Fibroblast of skin of right biceps (primary cell): Measurements from ENCODE around the gene NELL1.
"Not testable (repeated sequence)": the region's sequence is repeated elsewhere in the genome, so short reads cannot be mapped to it uniquely, and the experiment has no call there.

Experiments
- DNase-seq: peaks from one replicate; pipeline ENCODE4 v3.0.0-alpha.2; 2013

The NELL1 gene

GRCh38 chr11:21121991-21122390, 452.6 kb downstream of the NELL1 start:
- no peak for DNase-seq

DNA sequence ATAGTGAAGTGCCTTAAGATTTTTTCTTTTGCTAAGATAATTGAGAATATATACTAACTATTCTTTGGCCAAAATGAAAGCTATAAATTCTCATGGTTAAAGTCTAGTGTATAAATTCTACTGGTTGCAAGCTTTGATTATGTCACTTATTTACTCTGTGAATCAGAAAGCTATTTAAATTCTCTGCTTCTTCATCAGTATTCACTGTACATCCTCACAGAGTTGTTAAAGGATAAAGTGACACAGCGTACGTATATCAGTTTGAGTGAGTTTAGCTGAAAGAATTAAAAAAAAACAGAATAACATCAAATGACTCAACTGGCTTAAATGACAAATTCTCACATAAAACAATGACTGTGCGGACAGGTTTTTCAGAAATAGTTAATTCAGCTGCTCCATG, 453.1 kb downstream of the NELL1 start:
- no peak for DNase-seq

DNA sequence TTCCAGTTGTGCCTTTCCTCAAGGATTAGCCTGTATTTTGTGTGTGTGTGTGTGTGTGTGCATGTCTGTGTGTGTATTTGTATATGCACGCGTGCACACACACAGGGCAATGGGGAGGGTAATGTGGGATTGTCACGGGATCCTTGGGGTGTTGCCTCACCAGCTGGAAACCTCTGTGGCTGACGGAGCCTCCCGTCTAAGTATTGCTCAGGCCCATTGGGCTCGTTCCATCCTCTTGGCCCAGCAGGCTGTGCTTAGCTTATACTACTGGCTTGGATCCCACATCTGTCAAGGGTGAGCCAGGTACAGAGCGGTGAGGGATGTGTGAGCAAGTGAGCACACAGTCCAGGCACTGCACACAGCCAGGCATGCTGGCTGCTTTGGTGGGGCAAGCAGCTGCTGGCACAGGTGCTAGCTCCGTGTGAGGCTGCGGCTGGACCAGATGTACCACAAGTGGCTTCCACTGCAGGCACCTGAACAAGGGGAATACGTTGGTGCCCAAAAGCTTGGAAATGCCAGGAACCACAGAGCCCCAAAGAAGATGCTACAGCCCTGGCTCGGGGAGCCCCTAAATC, 462.8 kb downstream of the NELL1 start:
- no peak for DNase-seq

- DNase-seq, result no peak
Observed at GRCh38 chr11:21133244-21133643, 463.9 kb downstream of the NELL1 start.

GRCh38 chr11:21133722-21134121, 464.3 kb downstream of the NELL1 start:
- DNase-seq, result no peak

- DNase-seq, result no peak
Observed at GRCh38 chr11:21137803-21138202, 468.4 kb downstream of the NELL1 start.

- DNase-seq, result not testable (repeated sequence)
Observed at GRCh38 chr11:21141557-21141956, 472.2 kb downstream of the NELL1 start.

DNA sequence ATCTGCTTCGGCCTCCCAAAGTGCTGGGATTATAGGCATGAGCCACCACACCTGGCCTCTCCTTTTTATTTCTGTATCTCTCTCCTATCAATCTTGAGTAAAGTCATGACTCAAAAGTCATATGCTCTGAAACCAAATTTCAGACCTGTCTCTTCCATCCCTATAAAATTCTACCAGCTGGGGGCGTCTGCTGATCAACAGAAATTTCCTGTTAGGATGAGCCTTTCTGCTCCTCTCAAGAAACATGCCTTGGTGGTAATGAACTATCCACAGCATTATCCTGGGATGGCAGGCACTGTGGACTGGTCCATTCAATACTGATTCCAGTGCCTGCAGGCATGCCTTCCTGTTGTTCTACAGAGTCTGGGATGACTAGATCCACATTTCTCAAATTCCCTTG, 472.6 kb downstream of the NELL1 start:
- no peak for DNase-seq

GRCh38 chr11:21144531-21144930, 475.1 kb downstream of the NELL1 start:
- DNase-seq, result no peak

GRCh38 chr11:21148376-21148775, 479.0 kb downstream of the NELL1 start:
- no peak for DNase-seq

- DNase-seq, result no peak
Observed at GRCh38 chr11:21160140-21160539, 490.8 kb downstream of the NELL1 start.

- no peak for DNase-seq
Observed at GRCh38 chr11:21169639-21170038, 500.3 kb downstream of the NELL1 start.

GRCh38 chr11:21173476-21173875, 504.1 kb downstream of the NELL1 start:
- DNase-seq, result no peak

- no peak for DNase-seq
Observed at GRCh38 chr11:21174781-21175180, 505.4 kb downstream of the NELL1 start.

DNA sequence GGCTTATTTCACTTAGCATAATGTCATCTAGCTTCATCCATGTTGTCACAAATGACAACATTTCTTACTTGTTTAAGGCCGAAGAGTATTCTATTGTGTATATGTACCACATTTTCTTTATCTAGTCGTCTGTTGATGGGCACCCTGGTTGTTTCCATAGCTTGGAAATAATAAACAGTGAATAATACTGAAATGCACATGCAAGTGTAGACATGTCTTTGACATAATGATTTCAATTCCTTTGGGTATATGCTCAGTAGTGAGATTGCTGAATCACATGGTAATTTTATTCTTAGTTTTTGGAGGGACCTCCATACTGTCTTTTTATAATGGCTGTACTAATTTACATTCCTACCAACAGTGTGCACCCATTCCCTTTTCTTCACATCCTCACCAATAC, 508.0 kb downstream of the NELL1 start:
- no peak for DNase-seq

DNA sequence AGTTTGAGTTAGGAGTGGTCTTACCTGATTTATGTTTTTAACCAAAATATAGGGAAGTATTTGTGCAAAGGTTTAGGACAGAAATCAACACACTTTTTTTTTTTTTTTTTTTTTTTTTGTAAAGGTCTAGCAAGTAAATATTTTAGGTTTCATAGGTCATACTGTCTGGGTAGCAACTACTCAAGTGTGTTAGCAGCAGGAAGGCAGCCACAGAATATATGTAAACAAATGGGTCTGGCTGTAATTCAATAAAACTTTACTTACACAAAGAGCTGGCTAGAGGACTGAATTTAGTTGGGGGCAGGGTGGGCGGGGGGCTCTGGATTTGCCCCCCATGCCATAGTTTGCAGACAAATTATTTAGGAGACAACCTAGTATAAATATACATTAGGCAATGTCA, 510.4 kb downstream of the NELL1 start:
- no peak for DNase-seq

DNA sequence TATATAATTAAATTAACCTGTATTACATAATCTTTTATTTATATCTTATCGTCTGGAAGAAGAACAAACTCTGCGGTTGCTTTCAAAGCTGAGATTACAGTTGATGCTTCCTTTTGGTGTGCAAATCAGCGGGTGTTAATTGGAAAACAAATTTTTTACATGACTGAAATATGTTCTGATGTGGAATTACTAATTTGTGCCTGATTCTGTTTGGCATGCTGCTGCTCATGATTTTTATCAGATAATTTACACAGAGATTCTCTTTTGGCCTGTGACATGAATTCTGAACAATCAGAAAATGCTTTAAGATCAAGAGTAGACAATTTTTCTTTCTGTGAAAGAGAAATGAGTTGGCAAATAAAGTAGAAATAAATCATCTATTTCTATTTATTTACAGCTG, 510.8 kb downstream of the NELL1 start:
- no peak for DNase-seq

DNA sequence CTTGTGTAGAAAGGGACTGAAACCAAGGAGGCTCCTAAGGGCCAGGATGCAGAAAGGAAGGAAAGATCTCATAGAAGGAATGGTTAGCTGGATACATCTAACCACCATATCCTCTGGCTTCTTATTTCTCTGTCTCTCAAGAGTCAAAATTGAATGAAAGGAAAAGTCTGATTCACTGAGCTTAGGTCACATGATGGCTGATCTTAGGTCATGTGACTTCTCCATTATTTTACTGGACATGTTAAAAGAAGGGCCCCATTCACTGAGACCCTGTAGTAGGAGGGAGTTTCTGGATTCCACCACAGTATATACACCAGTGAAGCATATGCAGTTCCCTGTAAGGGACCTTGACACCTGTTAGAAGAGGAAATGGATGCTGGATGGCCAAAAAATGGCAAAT, 516.6 kb downstream of the NELL1 start:
- no peak for DNase-seq

- DNase-seq, result no peak
Observed at GRCh38 chr11:21190181-21190580, 520.8 kb downstream of the NELL1 start.

- no peak for DNase-seq
Observed at GRCh38 chr11:21195995-21196394, 526.6 kb downstream of the NELL1 start.

- DNase-seq, result no peak
Observed at GRCh38 chr11:21198498-21198897, 529.1 kb downstream of the NELL1 start.

GRCh38 chr11:21205205-21205604, 535.8 kb downstream of the NELL1 start:
- DNase-seq, result no peak

DNA sequence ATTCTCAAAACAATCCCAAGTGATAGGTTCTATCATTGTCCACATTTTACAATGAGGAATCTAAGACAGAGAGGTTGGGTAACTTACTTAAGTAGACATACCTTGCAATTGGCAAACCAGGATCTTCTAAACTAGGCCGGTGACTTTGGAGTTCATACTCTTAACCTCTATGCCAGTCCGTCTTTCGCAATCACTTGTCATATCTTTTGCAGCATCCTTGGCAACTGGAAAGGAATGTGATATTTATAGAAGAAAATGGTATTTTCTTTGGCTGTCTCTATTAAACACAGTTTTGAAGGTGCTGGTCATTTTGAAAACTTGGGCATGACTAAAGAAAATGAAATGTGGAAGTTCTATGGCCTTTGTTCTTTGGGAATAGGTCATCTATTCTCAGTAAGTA, 556.5 kb downstream of the NELL1 start:
- no peak for DNase-seq

DNA sequence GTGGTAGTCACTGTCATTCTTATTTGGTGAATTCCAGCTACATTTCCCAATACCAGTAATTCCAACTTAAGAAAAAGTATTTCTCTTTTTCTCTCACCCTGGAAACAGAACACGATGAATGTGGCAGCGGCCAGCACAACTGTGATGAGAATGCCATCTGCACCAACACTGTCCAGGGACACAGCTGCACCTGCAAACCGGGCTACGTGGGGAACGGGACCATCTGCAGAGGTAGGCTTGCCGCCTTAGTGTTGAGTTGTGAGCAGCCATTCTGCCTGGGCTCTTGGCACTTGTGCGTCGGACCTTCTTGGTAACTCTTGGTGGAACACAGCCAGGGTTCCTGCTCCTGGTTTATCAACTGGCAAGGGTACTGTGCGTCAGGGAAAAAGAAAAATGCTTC, 559.8 kb downstream of the NELL1 start:
- DNase-seq, result no peak

GRCh38 chr11:21250196-21250595, 580.8 kb downstream of the NELL1 start:
- no peak for DNase-seq

- DNase-seq, result no peak
Observed at GRCh38 chr11:21254055-21254454, 584.7 kb downstream of the NELL1 start.
